Islet precursor cell (in vitro differentiated cells): ENCODE data around the gene CORO2A.
A peak's percentile ranks its signal among the peaks of the same experiment; 100 is the strongest.

Experiments used
- DNase-seq: peaks from one replicate; pipeline ENCODE4 v3.0.0-alpha.2; 2018

Gene CORO2A

DNA sequence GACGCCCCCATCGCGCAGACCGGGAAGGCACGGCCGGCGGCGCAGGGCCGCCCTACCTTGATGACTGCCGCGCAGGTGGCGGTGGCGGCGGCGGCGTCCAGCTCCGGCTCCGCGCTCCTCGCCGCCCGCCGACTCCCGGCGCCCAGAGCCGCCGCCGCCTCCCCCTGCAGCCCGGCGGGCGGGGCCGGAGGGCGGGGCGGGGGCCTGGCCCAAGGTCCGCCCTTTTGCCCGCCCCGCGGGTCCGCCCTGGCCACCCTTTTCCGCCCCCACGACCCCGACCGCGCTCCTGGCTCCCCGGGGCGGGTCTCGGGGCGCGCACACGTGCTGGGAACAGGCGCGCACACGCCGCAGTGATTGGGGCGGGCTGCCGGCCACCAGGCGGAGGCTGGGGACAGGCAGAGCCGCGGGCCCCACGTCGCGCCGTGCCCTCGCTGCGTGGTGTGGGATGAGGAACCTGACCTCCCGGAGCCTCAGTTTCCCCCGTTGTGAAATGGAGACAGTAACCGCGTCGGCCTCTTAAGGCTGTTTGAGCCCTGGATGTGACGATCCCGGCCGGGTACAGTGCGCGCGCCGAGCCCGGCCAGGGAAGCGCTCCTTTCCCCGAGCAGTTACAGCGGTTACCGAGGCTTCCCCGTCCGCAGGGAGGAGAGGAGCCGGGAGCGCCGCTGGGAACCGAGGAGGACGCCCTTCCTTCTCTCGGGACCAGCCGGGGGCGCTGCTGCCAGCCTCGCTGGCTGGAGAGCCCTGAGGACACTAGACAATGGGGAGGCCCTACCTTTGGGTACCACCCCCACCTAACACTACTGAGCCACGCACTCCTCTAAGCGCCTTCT lies at the start of gene CORO2A:
TSS of gene CORO2A (minus strand) at position 135 of the 833 bp plus-strand sequence. CDS start 34,977 bp downstream, outside the sequence.
- peak; percentile 91 for DNase-seq

- no peak for DNase-seq
Measured at GRCh38 chr9:98241357-98242300, 49.2 kb upstream of the CORO2A start.

DNA sequence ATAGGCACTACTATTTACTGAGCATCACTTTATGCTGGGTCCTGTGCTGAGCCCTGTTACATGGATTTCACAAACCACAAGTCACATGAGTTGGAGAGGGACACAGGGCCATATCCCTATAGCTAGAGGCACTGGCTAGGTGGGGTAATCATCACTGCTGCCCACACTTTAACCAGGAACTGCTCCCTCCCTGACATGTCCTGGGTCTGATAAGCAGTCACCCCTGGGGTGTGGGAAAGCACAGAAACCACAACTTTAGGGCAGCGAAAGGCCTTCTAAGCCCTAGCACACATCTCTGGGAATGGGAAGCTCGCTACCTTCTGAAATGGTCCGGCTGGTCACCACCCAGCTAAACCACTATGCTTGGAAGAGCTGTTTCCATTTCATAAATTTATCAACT lies 48.0 kb upstream of the CORO2A start:
- no peak for DNase-seq

- no peak for DNase-seq
Measured at GRCh38 chr9:98236901-98237487, 44.6 kb upstream of the CORO2A start.

DNA sequence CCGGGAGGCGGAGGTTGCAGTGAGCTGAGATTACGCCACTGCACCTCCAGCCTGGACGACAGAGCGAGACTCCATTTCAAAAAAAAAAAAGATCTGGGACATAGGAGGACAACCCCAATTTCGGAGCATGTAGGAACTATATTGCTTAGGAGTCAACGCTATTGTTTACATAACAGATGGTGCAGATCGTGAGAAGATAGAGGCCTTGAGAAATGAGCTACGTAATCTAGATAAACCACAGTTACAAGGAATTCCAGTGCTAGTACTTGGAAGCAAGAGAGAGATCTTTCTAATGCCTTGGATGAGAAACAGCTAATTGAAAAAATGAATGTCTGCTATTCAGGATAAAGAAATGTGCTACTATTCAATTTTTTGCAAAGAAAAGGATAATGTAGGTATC lies 42.7 kb upstream of the CORO2A start:
- no peak for DNase-seq

- DNase-seq = no peak
Measured at GRCh38 chr9:98234245-98234825, 41.9 kb upstream of the CORO2A start.

- DNase-seq = no peak
Measured at GRCh38 chr9:98232926-98233325, 40.5 kb upstream of the CORO2A start.

- DNase-seq = no peak
Measured at GRCh38 chr9:98231770-98232478, 39.5 kb upstream of the CORO2A start.

- no peak for DNase-seq
Measured at GRCh38 chr9:98230789-98231188, 38.4 kb upstream of the CORO2A start.

DNA sequence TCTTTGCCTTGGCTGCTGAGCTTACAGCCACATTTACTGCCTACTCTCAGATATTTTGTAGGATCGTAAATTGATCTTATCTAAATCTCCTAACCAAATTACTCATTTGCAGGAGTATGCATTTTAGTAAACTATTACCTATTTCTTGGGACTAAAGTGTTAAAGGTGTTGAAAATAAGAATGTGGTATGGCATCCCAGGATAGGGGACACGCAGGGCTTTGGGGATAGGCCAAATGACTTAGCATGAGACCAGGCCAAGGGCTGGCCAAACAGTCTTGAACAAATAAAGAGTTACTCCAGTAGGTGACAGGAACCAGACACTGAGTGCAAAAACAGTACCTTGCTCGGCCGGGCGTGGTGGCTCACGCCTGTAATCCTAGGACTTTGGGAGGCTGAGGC lies 37.9 kb upstream of the CORO2A start:
- DNase-seq = no peak

GRCh38 chr9:98229620-98230019 lies 37.2 kb upstream of the CORO2A start:
- no peak for DNase-seq

DNA sequence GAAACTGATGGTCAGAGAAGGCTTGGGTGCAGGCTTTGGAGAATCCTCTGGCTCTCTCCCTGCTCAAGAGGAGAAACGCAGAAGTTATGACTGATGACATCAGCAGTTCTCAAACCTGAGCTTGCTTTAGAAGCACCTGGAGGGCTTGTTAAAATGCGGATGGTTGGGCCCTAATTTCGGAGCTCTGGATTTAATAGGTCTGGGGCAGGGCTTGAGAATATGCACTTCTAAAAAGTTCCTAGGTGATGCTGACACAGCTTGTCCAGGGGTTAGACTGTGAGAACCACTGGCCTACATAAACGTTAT lies 36.6 kb upstream of the CORO2A start:
- no peak for DNase-seq

GRCh38 chr9:98228392-98229089 lies 36.1 kb upstream of the CORO2A start:
- DNase-seq = no peak

- no peak for DNase-seq
Measured at GRCh38 chr9:98227883-98228282, 35.4 kb upstream of the CORO2A start.

- DNase-seq = no peak
Measured at GRCh38 chr9:98226957-98227356, 34.5 kb upstream of the CORO2A start.

- no peak for DNase-seq
Measured at GRCh38 chr9:98226516-98226915, 34.1 kb upstream of the CORO2A start.

- DNase-seq = no peak
Measured at GRCh38 chr9:98225015-98225442, 32.6 kb upstream of the CORO2A start.

GRCh38 chr9:98222885-98223691 lies 30.7 kb upstream of the CORO2A start:
- peak; percentile 68 for DNase-seq

- DNase-seq = no peak
Measured at GRCh38 chr9:98220911-98221310, 28.5 kb upstream of the CORO2A start.

DNA sequence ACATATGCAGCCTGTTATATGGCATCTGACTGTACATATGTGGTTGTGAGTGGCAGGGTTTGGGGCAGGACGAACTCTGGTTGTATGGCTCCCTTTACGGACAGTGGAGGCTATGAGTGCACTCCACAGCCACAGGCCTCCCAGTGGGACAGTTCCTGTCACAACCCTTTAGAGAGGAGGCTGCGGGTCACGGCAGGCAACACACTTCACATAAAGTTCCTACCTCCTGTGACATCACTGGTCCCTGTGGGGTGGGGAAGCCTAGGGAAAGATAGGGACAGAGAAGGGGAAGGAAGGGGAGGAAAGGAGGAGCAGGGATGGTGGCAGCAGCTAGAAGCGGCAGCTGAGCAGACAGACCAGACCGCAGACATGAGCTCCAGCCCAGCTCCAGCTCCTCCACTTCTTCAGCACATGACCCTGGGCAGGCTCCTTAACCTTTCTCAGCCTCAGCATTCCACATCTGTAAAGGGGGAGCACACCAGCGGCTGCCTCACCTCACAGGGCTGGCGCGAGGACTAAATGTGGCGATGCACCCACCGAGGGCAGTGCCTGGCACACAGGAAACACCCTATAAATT lies 27.4 kb upstream of the CORO2A start:
- DNase-seq = no peak

DNA sequence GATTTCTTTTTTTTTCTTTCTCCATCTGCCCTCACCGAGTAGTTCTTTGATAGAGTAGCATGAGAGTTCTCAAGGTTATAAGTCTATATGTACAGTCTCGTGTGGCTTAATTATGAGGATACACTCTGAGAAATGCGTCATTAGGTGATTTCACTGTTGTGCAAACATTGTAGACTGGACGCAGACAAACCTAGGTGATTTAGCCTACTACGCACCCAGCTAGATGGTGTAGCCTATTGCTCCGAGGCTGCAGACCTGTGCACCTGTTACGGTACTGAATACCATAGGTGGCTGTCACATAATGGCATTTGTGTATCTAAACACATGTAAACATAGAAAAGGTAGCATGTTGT lies 26.9 kb upstream of the CORO2A start:
- DNase-seq = no peak
